CD4-positive, alpha-beta T cell treated with Interleukin-17A for 1 hour (primary cell): ENCODE results near the gene ALG14.
"Not testable (repeated sequence)": the region's sequence is repeated elsewhere in the genome, so short reads cannot be mapped to it uniquely, and the experiment has no call there.

ENCODE experiments used
- DNase-seq: peaks from one replicate; pipeline ENCODE4 v3.0.0-alpha.2; 2020

The ALG14 gene

DNA sequence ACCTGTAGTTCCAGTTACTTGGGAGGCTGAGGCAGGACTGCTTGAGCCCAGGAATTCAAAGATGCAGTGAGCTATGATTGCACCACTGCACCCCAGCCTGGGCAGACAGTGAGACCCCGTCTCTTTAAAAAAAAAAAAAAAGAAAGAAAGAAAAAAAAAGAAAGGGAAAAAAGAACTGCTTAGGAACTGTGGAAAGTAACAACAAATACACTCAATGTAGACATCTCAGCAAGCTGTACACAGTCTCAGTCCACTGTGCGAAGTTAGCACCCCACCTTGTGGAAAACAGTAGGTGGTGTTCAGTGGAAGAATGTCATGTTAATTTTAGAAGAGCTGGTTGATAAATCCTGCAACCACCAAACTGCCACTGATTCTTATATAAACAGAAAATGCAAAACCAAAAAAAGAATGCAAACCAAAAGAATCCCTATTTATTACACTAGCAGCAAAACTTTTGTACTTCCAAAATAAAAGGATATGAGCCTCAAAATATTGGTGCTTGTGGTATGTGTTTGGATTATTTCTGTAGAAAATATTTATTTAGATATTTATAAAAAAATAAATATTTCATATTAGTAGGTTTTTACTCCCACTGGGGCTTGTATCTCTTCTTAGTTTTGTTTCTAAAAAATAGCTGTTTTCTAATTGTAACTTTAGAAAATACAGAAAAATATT is 31.1 kb downstream of the ALG14 start:
- no peak for DNase-seq

DNA sequence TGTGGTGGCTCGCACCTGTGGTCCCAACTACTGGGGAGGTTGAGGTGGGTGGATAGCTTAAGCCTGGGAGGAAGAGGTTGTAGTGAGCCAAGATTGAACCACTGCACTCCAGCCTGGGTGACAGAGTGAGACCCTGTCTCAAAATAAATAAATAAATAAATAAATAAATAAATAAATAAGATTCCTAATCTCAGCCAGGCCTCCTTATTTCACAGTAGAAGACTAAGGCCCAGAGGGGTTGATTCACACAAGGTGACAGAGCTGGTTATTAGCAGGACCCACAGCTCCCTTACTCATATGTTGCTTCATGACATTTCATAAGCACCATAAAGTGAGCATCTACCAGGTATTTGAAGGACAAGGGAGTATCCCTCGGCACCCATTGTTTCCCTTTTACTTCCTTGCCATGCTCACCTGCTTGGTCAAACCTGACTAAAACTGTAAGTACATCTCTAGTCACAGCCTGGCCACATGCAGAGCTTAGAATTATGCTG is 32.7 kb downstream of the ALG14 start:
- DNase-seq: no peak

DNA sequence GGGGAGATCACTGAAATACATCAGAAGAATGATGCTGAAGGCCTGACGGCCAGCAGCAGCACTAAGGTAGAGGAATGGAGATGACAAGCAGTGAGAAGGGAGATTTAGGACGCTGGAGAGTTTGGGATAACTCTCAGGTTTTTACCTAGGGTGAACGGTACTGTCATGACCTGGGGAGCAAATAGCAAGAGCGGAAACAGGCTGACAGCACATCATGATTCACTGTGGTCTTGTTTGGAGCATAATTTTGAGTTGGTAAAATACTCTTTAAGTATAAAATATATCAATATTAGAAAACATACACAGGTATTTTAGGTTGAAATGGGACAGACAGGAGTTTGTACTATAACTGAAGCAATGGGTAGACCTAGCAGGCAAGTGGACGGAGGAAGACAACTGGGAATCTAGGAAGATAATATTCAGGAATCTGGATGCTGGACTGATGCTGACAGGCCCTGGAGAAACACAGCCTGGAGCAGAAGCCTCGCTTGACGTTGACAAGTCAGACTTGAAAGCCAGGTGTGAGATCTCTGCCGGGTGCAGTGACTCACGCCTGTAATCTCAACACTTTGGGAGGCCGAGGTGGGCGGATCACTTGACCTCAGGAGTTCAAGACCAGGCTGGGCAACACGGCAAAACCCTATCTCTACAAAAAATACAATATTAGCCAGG is 33.3 kb downstream of the ALG14 start:
- DNase-seq: no peak

DNA sequence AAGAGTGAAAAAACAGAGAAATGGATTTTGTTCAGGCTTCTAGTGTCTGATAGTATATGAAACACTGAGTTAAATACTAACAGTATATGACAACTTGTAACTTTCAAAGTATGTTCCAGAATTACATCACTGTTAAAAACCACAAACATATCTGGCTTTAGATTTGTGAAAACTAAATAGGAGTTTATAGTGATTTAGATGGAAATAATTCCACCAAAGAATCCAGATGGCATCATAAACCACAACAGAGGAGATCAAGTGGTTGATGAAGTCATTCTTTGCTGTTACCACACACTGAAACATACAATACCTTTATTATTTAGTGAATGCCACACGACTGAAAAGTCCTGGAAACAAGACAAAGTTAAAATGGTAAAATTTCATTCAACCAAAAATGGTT is 37.2 kb downstream of the ALG14 start:
- no peak for DNase-seq

DNA sequence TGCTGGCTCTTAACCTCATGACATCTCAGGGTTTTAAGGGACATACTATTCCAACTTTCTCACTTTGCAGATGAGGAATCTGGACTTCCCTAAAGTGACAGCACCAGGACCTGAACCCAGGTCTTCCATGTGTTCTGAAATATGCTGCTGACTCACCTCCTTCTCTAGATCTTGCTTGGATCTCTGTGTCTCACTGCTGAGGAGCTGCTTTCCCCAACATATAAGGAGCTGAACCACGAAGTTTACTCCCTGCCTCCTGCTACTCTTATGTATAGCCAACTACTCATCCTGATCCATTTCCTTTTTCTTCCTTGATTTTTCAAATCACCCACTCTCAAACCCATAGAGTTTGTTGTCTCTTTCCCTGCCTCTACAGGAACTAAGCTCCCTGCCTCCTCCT is 38.2 kb downstream of the ALG14 start:
- DNase-seq: no peak

DNA sequence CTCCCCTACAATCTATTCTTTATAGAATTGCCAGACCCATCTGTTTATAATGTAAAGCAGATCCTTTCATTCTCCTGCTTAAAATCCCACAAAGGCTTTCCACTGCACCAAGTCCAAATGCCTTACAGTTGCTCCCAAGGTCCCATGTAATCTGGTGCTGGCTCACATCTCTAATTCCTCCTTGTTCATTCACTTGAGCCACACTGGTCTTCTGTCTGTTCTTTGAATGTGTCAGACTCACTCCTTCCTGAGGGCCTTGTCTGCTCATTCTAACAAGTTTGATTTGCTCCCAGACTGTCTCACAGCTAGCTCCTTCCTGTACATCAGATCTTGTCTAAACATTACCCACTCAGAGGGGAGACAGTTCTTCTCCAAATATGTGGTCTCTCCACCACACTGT is 38.9 kb downstream of the ALG14 start:
- DNase-seq: no peak

DNA sequence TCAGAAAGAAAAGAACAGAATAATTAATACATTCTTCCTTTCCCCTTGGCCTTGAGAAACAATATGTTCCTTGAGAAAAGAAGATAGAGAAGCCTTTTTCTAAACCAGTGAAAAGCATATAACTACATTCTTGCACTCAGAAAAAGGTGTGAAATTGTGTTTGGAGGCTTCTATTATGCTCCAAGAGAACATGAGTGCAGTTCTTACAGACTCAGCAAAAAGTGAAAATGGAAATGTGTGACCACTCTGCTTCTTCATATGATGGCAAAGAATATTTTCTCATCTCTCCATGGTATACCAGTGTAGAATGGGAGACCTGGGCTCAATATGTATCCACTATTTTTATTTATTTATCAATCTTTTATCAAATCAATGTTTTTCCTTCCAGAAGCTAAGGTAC is 43.2 kb downstream of the ALG14 start:
- no peak for DNase-seq

DNA sequence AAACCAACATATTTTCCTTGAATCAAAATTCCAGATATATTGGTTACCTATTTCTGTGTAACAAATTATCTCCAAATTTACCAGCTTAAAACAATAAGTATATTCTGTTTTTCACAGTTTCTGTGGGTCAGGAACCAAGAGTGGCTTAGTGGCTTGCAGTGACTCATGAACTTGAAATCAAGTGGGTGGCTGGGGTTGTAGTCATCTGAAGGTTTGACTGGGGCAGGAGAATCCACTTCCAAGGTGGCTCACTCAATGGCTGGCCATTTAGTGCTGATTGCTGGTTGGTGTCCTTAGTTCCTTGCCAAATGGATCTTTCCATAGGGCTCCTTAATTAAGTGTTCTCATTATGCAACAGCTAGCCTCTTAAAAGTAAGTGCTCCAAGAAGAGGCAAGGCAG is 43.8 kb downstream of the ALG14 start:
- no peak for DNase-seq

DNA sequence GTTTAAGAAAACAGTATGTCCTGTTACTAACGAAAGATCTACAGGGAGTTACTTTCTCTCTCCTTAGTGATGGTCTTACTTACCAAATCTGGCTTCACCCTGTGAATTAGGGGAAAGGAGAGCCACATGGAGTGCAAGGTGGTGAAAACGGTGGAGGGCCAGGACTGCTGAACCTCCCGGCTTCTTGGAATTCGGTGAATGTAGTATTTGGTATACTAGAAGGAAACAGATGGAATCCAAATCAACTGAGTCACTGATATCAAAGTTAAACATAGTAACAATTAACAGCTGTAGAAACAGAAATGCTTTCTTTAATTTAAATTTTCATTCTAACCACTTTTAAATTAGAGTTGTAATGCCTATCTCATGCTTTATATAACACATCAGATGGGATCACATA is 45.7 kb downstream of the ALG14 start:
- no peak for DNase-seq

DNA sequence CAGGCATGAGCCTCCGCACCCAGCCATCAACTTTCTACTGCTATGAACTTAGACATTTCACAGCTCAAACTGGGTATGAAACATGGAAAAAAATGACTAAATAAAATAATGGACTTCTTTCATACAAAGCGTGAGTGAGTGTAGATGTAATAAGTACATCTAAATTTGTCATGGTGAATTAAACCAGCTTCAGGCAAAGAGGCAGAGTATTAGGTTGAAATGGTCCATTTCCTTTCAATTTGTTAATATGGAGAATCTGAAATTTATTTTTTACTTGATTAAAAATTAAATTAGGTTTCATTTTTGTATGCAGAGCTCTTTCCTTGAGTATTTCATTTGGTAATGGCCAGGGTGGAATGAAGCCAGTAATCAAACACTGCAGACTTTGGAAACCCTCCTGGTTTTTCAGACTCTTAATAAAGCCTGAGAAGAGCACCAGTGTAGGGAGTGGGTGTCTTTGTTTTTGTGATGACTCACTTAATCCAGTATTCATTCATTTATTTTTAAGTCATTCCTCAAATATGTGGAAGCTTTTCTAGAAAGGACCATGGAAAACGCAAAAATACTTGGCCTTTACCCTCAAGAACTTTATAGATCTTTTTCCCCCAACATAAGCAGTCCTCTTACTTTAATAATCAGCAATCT is 49.2 kb downstream of the ALG14 start:
- no peak for DNase-seq

DNA sequence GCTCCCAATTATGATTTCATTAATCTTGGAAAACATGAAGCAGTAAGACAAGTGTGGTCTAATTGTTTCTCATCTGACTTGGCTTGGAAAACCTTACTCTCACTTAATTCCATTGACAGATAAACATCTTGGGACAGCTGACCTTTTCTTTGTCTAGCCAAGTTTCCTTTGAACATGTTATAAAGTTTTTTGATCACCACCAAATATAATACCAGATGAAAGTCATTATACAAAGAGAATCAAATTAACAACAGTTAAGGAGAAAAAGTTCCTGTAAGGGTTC is 50.2 kb downstream of the ALG14 start:
- no peak for DNase-seq

DNA sequence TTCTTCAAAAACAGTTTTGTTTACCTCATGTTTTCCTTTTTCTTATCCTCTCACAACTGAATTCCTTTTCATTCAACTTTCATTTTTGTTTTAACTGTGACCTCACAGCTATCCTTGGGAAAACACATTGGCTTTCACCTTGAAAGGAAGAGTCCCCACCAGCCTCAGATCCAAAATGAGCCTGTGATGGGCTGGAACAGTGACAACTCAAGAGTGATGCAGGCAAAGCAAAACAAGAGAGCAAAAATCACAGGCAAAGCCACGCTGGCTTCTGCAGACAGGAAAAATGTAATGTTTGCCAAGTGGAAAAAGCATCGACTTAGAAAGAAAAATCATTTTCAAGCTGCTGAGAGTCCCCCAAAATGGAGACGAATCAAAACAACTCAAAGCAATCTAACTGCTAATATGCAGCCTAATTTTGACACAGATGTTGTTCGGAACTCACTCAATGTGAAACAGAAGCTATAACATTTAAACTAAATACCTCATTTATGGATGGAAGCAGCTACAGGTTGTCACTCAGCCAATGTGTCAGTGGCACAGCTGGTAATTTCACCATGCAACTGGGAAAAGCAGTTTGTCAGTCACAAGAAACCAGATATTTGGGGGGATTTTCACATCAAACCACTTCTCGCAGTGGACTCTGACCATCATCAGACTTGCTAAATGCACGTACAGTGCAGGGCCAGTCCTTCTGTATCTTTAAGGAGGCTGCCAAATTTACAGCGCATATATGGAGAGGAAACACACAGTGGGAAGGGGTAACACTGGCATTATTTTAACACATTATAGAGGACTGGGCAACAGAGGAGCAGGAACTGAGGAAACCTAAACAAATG is 50.7 kb downstream of the ALG14 start:
- no peak for DNase-seq

DNA sequence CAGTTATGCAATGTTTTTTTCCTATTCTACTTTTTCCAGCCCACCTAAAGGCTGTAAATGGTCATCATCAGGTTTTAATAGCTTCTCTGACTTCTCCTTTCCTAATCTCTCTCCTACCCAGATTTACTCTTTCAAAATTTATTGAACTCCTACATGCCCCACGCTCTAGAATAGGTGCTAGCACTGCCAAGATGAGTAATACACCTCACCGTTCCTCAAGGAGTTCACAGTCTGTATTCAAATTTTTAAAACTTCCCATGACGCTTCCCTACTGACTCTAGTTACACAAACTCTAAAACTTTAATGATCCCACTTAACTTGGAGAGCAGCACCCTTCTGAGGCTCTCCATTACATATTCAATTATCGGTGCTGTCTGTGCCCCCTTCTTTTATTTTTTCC is 51.6 kb downstream of the ALG14 start:
- DNase-seq: no peak

DNA sequence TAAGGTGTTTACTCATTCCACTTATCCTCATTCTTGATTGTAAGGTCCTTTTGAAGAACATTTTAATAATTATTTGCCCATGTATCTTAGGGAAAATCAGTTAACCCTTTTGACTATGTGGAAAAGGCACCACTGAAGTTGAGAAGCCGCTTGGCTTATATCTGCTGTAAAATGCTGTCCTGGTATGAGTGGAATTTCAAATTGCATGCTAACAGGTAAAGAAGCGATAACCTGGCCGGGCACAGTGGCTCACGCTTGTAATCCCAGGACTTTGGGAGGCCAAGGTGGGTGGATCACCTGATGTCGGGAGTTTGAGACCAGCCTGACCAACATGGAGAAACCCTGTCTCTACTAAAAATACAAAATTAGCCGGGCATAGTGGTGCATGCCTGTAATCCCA is 53.3 kb downstream of the ALG14 start:
- DNase-seq: not testable (repeated sequence)

DNA sequence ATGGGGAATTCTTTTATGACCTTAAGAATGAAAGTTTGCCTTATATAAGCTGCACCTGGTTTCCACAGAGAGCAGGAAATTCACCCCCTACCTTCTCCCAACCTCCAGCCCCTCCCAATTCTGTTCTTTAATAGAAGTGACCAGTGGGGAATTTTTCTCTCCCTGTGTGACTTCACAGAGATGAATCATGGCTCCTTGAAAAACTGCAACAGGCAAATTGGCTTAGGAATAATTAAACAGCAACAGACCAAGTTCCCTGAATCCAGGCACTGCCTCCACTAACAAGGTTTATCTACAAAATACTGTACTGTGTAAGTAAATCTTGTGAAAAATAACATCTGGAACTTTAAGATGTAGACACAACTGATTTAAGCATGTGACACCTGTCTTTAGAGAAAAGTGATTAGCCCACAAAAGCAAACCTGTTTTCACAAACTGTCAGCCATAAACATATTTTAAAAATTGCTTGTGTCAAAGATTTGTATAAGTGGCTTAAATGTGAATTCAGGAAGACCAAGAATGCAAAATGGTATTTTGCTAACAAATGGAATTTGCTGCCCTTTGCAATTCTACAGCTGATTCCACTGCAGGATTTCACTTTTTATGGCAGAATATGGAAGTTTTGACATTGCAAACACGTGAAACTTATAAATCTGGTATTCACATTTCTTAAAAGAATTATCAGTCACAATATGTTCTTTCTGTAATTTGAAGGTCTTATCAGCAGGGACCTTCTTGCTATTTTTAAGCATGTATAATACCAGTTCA is 54.0 kb downstream of the ALG14 start:
- no peak for DNase-seq

DNA sequence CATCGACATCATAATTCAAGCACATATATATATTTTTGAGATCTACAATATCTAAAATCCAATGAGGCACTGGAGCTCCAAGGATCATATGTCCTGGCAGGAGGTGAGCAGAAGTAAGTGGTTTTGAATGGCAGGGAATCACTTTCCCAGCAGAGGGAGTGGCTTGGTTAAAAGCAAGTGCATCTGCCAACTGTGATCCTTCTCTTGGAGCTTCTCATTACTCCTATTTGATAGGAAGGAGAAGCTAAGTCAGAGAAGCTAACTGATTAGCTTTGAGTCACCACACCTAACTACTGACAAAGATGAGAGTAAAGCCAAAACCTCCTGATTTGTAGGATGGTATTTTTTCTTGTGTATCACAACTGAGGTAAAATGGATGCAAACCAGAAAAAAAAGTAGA is 55.0 kb downstream of the ALG14 start:
- DNase-seq: no peak

DNA sequence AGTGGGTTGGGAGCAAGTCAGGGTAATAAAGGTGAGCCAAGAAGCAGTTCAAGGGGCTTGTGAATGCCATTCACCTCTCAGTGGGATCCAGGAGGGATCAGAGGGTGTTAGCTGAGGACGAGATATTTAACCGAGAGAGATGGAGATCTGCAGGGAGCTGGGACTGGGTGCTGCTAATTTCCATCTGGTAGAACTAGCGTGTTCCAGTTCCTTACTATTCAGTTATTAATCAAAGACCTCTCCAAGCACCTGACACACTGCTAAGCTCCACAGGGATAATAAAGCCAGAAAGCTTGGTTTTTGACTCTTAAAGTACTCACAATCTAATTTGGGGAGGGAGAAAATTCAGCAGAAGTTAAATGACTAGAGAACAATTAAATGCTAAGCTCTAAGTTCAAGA is 57.7 kb downstream of the ALG14 start:
- DNase-seq: no peak

DNA sequence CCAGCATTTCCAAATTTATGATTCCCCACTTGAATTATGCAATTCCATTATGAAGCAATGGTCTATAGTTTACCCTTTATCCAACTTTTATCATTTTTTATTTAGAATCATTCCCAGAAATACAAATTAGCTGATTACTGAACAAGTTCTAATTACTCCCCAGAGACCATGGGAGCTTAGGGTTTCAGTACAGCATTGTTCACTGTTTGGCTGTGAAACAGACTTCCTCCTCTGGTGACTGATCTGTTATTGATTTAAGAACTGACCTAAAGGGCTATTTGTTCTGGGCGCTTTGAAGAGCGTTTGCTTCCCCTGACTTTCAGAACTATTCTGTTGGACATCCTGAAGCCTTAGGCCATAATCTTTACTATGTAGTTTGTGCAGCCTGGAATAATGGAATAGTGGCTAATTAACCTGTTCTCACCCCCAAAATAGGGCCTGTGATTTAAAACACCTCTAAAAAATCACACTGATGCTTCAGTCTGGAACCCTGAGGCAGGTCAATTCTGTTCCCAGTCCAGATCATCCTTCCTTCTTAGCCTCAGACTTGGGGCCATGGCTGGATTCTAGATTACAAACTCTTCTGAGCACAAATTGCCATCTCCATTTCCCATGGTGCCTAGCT is 58.7 kb downstream of the ALG14 start:
- no peak for DNase-seq

DNA sequence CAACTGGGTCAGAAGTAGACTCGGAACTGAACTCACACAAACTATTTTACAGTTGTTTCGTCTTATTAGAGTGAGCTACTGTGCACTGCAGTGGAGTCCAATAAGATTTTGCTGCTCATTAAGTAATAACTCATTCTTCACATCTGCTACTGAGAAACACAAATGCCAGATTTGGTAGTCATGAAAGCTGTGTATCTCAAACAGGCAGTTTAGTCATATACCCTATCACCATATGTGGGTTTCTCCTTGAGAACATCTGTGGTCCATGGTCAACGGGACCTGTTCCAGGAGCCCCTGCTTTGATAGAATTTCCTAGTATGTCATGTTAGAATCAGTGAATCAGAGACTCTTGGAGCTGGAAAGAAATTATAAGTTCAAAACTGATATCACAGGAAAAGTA is 60.4 kb downstream of the ALG14 start:
- DNase-seq: no peak

DNA sequence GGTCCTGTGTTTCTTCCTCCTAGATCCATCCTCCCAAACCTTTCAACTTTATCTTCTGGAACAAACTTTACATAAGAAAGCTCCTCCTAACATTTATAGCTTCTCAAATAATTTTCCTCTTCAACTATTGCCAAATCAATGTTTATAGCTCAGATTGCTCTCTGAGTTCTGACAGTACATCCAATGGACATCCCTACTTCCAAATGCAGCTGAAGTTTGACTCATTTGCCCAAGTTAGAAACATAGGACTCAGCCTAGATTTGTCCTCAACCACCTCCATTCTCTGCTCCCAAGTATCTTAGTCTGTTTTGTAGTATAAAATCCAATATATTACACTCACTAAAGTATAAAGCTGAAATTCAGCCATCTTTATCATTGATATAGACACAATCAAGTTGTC is 62.6 kb downstream of the ALG14 start:
- no peak for DNase-seq

DNA sequence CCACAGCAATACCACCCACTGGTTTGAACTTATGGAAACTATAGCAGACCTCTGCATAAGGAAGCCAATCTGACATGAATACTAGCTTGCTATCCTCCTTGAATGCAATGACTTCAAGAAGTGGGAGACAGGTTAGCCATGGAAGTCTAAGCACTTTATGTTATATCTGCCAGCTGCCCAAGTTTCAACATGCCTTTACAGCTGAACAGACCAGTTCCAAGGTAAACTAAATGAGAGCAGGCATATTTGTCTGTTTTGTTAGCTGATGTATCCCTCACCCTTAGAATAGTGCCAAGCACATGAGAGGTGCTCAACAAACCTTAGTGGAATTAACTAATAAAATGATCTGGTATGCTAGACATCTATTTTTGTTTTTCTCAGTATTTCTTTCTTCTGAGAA is 65.1 kb downstream of the ALG14 start:
- DNase-seq: no peak

DNA sequence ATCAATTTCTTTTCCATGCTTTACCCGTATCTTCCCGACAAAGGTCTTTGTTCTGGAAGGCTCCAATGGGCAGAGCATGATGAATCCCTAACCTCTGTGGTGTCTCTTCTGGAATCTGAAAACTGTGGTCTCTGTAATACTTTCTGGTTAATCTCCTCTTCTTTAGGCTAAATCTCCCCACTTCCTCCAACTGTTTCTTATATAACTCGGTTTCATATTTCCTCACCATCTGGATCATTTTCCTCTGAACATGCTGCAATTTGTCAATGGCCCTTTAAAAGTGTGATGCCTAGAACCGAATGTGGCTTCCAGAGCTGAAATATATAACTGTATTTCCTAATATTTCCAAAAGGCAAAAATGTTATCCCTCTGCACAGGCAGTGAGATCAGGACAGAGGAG is 66.1 kb downstream of the ALG14 start:
- DNase-seq: no peak
